Amniotic stem cell (primary cell): Measurements from ENCODE around the gene STK11.

Experiments
- DNase-seq: peaks from one replicate; lab custom pipeline; 2025; lab: John Stamatoyannopoulos, UW

Gene STK11

DNA sequence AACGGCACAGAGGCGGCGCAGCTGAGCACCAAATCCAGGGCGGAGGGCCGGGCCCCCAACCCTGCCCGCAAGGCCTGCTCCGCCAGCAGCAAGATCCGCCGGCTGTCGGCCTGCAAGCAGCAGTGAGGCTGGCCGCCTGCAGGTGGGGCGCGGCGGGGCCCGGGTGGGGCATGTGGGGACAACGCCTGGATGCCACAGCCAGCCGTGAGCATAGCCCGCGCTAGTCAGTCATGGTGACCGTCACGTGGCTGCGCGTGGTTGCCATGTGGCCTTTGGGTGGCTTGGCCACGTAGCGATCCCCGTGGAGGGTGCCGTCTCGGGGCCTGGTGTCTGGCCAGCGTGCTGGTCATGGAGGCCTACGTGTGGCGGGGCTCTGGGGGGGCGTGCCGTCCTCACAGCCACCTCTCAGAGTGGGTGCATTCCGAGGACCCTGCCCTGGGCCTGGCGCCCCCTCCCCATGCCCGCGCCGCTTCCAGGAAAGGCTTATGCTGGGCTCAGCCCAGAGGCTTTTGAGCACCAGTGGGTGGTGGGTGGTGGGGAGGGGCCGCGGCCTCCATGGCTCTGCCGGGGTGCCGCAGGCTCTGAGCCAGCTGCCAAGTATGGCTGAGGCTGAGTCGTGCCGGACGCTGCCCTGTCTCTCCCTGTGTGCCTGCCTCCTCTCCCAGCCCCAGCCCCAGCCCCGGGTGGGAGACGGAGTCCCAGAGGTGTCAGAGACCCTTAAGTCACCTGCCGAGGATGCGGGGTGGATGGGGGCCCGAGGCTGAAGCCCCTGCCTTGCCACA lies 21.1 kb downstream of the STK11 start:
- no peak for DNase-seq

DNA sequence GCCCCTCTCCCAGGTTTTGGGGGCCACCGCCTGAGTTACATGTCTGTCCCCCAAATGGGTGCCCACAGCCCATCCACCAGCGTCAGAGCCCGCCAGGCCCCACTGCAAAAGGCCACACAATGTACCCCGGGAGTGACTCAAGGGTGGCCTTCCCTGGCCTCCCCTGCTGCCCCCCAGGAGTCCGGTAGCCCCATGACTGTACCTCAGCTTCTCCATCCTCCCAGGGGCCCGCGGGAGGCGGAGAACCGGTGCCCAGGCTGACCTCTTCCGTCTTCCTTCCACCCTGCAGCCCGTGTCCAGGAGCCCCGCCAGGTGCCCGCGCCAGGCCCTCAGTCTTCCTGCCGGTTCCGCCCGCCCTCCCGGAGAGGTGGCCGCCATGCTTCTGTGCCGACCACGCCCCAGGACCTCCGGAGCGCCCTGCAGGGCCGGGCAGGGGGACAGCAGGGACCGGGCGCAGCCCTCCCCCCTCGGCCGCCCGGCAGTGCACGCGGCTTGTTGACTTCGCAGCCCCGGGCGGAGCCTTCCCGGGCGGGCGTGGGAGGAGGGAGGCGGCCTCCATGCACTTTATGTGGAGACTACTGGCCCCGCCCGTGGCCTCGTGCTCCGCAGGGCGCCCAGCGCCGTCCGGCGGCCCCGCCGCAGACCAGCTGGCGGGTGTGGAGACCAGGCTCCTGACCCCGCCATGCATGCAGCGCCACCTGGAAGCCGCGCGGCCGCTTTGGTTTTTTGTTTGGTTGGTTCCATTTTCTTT lies 21.9 kb downstream of the STK11 start:
- DNase-seq, result no peak

- no peak for DNase-seq
These were observed 22.8 kb downstream of the STK11 start for GRCh38 chr19:1228161-1228957.

- no peak for DNase-seq
These were observed 23.7 kb downstream of the STK11 start for GRCh38 chr19:1229056-1229923.

GRCh38 chr19:1229924-1230782 lies 24.6 kb downstream of the STK11 start:
- DNase-seq, result no peak

GRCh38 chr19:1230783-1231489 lies 25.4 kb downstream of the STK11 start:
- no peak for DNase-seq

GRCh38 chr19:1231729-1232637 lies 26.4 kb downstream of the STK11 start:
- no peak for DNase-seq

GRCh38 chr19:1232652-1233072 lies 27.1 kb downstream of the STK11 start:
- no peak for DNase-seq

- no peak for DNase-seq
These were observed 27.6 kb downstream of the STK11 start for GRCh38 chr19:1233115-1233667.

- DNase-seq, result no peak
These were observed 28.7 kb downstream of the STK11 start for GRCh38 chr19:1234051-1234954.

DNA sequence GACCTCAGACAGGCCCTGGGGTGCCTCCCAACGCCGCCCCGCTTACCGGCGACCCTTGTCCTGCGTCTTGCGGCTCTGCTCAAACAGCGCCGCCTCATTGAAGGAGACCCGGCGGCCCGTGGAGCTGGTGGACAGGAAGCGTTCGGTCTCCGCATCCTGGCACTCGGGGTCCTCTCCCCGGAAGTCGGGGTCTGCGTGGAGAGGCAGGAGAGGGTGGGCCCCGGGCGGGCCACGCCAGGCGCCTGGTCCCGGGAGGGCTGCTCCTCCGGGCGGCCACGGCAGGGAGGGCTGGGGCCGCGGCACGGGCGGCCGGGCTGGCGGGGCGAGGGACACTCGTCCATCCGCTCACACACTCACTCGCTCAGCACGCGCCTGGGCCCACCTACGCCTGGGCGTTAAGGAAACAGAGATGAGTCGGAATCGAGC lies 29.4 kb downstream of the STK11 start:
- DNase-seq, result no peak

- no peak for DNase-seq
These were observed 30.3 kb downstream of the STK11 start for GRCh38 chr19:1235625-1236538.

DNA sequence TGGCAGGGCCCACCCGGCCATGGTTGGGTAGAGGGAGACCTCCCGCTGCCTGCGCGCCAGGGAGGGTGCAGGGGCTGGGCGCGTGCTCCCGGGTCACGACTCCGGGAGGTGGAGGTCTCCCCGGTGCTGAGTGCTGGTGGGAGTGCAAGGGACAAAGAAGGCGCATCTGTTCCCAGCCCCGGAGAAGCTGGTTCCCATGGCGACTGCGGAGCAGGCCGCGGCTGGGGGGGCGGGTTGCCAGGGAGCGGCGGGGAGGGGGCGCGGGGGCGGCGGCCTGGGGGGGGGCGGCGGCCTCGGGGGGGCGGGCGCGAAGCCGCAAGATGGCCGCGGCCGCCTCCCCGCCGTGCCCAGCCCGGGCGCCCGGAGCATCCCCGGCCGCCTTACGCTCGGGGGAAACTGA lies 31.0 kb downstream of the STK11 start:
- DNase-seq, result no peak

DNA sequence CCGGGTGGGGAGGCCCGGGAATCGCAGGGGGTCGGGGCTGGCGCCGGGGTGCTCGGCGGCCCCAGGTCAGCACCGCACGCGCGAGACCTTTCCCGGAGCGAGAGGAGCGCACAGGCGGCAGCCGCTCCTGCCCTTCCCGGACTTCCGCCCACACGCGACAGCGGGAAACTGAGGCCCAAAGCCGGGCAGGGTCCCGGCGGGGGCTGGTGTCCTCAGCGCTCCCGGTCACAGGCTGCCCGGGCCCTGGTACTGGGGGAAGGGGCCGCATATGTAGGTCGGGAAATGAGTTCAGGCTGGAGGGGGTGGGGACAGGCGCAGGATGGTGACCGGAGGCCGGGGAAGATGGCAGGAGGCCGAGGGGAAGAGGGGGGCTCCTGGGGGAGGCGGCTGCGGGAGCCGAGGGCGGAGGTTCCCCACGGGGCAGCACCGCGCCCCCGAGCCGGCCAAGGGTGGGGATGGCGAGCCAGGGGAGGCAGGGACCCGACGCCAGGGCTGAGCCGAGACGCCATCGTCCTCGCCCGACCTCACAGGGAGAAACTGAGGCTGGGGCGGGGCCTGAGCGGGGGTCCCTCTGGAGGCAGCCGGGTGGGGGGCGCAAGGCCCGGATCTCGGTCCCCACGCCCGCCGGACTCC lies 31.6 kb downstream of the STK11 start:
- no peak for DNase-seq

GRCh38 chr19:1237754-1238368 lies 32.3 kb downstream of the STK11 start, which contains the start of gene CBARP:
CBARP (minus strand) TSS chr19:1238005; CDS start chr19:1236100, 1,905 bp downstream.
- no peak for DNase-seq
